Right lobe of liver (tissue), 4 donors: ENCODE results near the gene MFSD1.

Experiments used
- CTCF ChIP-seq, 4 donors: fragments of 200-600 bp in 3 of 4; fragments of 450-650 bp in 1 of 4; IDR thresholded peaks; one replicate each; pipeline versions ENCODE4 v1.5.1 to v1.8.0; 2016 to 2022; ENCODE audit warnings: antibody characterized with exemption in 4 of 4, mild to moderate bottlenecking in 2 of 4
- POLR2A ChIP-seq: fragments of 450-650 bp; IDR thresholded peaks from one replicate; pipeline ENCODE4 v1.6.1; 2017; ENCODE audit warnings: antibody characterized with exemption, mild to moderate bottlenecking
- donor health status: DM: no; HTN: no; CAD: no.
- donor health status: DM: no; HTN: no; CAD: no.
- donor health status: DM: no; HTN: yes; CAD: no.

- TF ChIP-seq POLR2A: no peak
- no peak for TF ChIP-seq CTCF (IDR thresholded peaks at IDR 0.05)
Measured at GRCh38 chr3:158775426-158776410, 26.1 kb upstream of the MFSD1 start.
